ENCODE data around the gene PLRG1. TPM values are rescaled to one million over a fixed set of nuclear protein-coding genes. Genes with fewer than 3 reads are reported as not detected.
A peak's percentile ranks its signal among the peaks of the same experiment; 100 is the strongest.

The PLRG1 gene
- total and polyA plus RNA-seq, 2 of the 8 experiments (the other 6 are each of a cell fraction or from before 2014, with no cell fraction given): 63.5 to 108 TPM

DNA sequence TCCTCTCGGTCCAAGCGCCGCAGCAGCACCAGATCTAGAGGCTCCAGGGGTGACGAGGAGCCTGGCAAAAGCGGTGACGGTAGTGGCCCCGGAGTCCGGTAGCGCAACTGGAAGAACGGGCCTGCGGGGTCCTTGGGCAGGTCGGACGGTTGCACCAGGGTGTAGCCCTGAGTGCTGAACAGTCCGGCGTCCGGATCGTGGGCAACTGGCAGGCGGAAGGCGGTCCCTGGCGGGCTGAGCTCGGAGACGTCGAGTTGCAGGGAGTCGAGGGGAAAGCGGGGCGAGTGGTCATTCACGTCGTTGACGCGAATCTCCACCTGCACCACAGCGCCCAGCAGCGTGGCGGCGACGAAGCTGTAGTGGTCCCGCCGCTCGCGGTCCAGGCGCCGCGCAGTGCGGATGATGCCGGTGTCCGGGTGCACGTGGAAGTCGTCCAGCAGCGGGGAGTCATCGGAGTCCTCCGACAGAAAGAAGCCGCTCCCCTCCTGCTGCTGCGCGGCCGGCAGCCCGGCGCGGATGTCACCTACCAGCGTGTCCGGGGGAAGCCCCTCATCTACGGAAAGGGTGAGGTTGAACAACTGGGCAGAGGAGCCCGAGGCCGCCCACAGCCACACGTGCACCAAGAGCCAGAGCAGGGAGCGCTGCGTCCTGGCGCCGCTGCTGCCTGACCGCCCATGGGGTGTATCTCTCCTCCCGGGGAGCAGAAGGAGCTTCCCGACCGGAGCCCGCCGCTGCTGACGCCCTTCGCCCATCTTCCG lies 59.4 kb downstream of the PLRG1 start (continued):
- TF ChIP-seq SIX5 (IDR thresholded peaks at IDR 0.05; ENCODE audit: low read depth, low read length) (no peak), RNF2 (IDR thresholded peaks at IDR 0.05; ENCODE audit: borderline replicate concordance, low read depth, low read length, missing control alignments, poor library complexity, severe bottlenecking) (peak; percentile 84), KDM5A (IDR thresholded peaks at IDR 0.05; ENCODE audit: low read length) (no peak), HDAC6 (IDR thresholded peaks at IDR 0.05; ENCODE audit: low read depth, low read length) (no peak), GABPA (IDR thresholded peaks at IDR 0.05; ENCODE audit: borderline replicate concordance, insufficient read depth, low read length) (no peak), POLR2A (IDR thresholded peaks at IDR 0.05; ENCODE audit: control extremely low read depth in 1 of 2, low read depth in 2 of 2, low read length in 2 of 2) (no peak), PHF8 (conservative IDR thresholded peaks at IDR 0.05; ENCODE audit: low read depth, low read length) (0 out of 2 replicates have a peak, but pooled peaks have one; percentile 11), JUN (IDR thresholded peaks at IDR 0.05; ENCODE audit: low read depth, low read length) (no peak), RAD21 (IDR thresholded peaks at IDR 0.05 in 1 of 2, conservative IDR thresholded peaks at IDR 0.05 in 1 of 2; ENCODE audit: low read depth in 2 of 2, low read length in 2 of 2) (no peak), RXRA (IDR thresholded peaks at IDR 0.05; ENCODE audit: insufficient read depth, low read depth, low read length) (no peak), NANOG (IDR thresholded peaks at IDR 0.05; ENCODE audit: insufficient read depth, low read depth, low read length, poor library complexity, severe bottlenecking) (no peak), ASH2L (IDR thresholded peaks at IDR 0.05; ENCODE audit: low read length) (peak; percentile 32), KDM4A (IDR thresholded peaks at IDR 0.05; ENCODE audit: low read depth, low read length, severe bottlenecking) (peak; percentile 98), TAF1 (IDR thresholded peaks at IDR 0.05; ENCODE audit: low read depth, low read length) (peak; percentile 35; the same call in 1 of the 2 replicates), TAF7 (optimal IDR thresholded peaks at IDR 0.05; ENCODE audit: borderline replicate concordance, low read depth, low read length) (no peak), CEBPB (IDR thresholded peaks at IDR 0.05; ENCODE audit: low read depth, low read length) (no peak), SRF (IDR thresholded peaks at IDR 0.05; ENCODE audit: low read depth, low read length) (no peak), CREB1 (IDR thresholded peaks at IDR 0.05) (peak; percentile 50; the same call in 1 of the 2 replicates), BCL11A (IDR thresholded peaks at IDR 0.05; ENCODE audit: low read depth in 2 of 2, low read length in 2 of 2) (no peak), SP1 (IDR thresholded peaks at IDR 0.05; ENCODE audit: low read depth, low read length) (no peak)
- TF ChIP-seq, protein P1, sequence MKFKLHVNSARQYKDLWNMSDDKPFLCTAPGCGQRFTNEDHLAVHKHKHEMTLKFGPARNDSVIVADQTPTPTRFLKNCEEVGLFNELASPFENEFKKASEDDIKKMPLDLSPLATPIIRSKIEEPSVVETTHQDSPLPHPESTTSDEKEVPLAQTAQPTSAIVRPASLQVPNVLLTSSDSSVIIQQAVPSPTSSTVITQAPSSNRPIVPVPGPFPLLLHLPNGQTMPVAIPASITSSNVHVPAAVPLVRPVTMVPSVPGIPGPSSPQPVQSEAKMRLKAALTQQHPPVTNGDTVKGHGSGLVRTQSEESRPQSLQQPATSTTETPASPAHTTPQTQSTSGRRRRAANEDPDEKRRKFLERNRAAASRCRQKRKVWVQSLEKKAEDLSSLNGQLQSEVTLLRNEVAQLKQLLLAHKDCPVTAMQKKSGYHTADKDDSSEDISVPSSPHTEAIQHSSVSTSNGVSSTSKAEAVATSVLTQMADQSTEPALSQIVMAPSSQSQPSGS (IDR thresholded peaks at IDR 0.05; ENCODE audit: low read length): no peak
- TF ChIP-seq, protein P2, sequence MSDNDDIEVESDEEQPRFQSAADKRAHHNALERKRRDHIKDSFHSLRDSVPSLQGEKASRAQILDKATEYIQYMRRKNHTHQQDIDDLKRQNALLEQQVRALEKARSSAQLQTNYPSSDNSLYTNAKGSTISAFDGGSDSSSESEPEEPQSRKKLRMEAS (IDR thresholded peaks at IDR 0.05): peak; percentile 100

Data from H1 (cell line).